Muscle layer of duodenum (tissue), 2 donors: ENCODE data around the gene LITAF.

Experiments used
- H3K27ac ChIP-seq: one replicate; pipeline ENCODE4 v1.7.0; 2013; ENCODE audit warnings: mild to moderate bottlenecking, low read length
- H3K27me3 ChIP-seq: one replicate; pipeline ENCODE4 v1.7.0; 2013; ENCODE audit warnings: low read depth, mild to moderate bottlenecking, control low read depth, low read length
- H3K36me3 ChIP-seq, 2 donors: one replicate each; pipeline ENCODE4 v1.7.0; 2013; ENCODE audit warnings: low read length in 2 of 2, control low read depth in 1 of 2, mild to moderate bottlenecking in 1 of 2; ENCODE audit not compliant: insufficient read depth in 2 of 2, control insufficient read depth in 1 of 2
- H3K4me1 ChIP-seq, 2 donors: one replicate each; pipeline ENCODE4 v1.7.0; 2013; ENCODE audit warnings: low read length in 2 of 2, mild to moderate bottlenecking in 2 of 2, control low read depth in 1 of 2, moderate library complexity in 1 of 2; ENCODE audit not compliant: insufficient read depth in 2 of 2, control insufficient read depth in 1 of 2
- H3K4me3 ChIP-seq, 2 donors: one replicate each; pipeline ENCODE4 v1.7.0; 2013; ENCODE audit warnings: low read length in 2 of 2, low read depth in 1 of 2, mild to moderate bottlenecking in 1 of 2
- H3K9me3 ChIP-seq, 2 donors: one replicate each; pipeline ENCODE4 v1.7.0; 2013; ENCODE audit warnings: low read length in 2 of 2, control low read depth in 1 of 2, mild to moderate bottlenecking in 1 of 2; ENCODE audit not compliant: control insufficient read depth in 1 of 2
- donor health status: healthy.

Gene LITAF

GRCh38 chr16:11542069-11542744, 44.5 kb downstream of the LITAF start:
- no peaks in the 10 kb centered on the region for H3K9me3 ChIP-seq
- peaks cover 0 to 4% of the 10 kb centered on the region in 2 donors for H3K36me3 ChIP-seq
- no peaks in the 10 kb centered on the region for H3K4me1 ChIP-seq
- H3K27me3 ChIP-seq = no peaks in the 10 kb centered on the region
- H3K27ac ChIP-seq = no peak overlapping the region
- H3K4me3 ChIP-seq = no peak overlapping the region

- H3K27ac ChIP-seq = no peak overlapping the region
- H3K4me1 ChIP-seq = no peaks in the 10 kb centered on the region
Measured at GRCh38 chr16:11539641-11540050, 47.1 kb downstream of the LITAF start.

DNA sequence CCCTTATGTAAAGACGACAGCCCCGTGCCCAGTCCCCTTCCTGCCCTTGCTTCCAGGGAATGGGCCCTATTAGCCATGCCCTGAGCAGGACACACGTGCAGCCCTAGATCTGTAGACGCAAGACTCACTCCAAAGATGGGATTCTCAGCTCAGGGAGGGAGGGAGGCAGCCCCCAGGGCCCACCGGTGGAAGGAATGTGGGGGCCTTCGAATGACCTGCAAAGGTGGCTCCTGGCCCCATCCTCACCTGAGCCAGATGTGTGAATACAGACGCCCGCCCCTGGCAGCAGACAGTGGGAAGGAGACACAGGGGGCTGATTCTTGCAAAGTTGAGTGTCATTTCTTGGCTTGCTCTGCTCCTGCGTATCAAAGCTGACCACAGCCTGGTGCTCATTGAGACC, 47.8 kb downstream of the LITAF start:
- Histone ChIP-seq H3K36me3 (no peaks in the 10 kb centered on the region), H3K4me3 (no peak overlapping the region), H3K27me3 (no peaks in the 10 kb centered on the region), H3K27ac (no peak overlapping the region), H3K4me1 (no peaks in the 10 kb centered on the region), H3K9me3 (no peaks in the 10 kb centered on the region)

More at GRCh38 chr16:11539641-11540050, 47.1 kb downstream of the LITAF start:
- no peaks in the 10 kb centered on the region for H3K36me3 ChIP-seq
- no peak overlapping the region for H3K4me3 ChIP-seq
- H3K27me3 ChIP-seq = no peaks in the 10 kb centered on the region
- no peaks in the 10 kb centered on the region for H3K9me3 ChIP-seq

DNA sequence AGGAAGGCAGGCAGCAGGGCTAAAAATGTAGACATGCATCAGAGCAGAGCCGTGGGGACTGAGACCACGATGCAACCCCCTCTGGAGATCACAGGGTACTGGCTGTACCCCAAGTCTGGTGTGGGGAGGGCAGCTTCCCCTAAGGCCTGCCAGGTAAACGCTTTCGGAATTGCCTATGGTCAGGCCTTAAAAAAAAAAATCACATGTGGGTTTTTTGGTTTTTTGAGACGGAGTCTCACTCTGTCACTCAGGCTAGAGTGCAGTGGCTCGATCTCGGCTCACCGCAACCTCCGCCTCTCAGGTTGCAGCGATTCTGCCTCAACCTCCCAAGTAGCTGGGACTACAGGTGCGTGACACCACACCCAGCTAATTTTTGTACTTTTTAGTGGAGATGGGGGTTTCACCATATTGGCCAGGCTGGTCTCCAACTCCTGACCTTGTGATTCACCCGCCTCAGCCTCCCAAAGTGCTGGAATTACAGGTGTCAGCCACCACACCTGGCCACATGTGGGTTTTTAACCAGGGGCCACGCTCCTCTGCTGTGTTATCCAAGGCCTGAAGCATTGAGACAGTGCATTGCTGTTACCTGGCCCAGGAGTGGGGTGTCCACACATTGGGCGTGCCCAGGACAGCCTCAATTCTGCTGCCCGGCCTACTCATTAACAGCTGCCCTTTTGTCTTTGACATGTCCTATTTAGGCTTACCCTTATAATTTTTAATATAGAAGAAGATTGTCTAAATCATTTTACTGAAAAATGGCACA, 50.4 kb downstream of the LITAF start:
- Histone ChIP-seq H3K9me3 (no peaks in the 10 kb centered on the region), H3K27ac (no peak overlapping the region), H3K4me3 (no peak overlapping the region), H3K36me3 (no peaks in the 10 kb centered on the region), H3K4me1 (no peaks in the 10 kb centered on the region), H3K27me3 (no peaks in the 10 kb centered on the region)

DNA sequence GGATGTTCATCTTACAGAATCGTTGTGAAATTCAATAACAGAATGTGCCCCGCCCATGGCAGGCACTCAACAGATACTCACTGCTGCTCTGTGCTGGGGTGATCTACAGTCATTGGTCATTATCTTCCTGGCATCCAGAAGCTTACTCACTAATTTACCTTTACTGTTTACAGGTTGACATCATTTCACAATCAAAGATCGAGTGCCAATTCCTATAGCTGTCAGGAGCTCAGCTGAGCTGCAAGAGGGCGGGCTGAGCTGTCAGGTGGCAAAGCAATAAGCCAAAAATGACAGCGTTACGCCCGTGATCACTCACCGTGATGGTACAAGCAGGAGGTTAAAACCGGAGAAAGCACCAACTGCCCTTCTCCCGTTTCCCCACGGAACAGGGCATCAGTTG, 51.2 kb downstream of the LITAF start:
- Histone ChIP-seq H3K4me3 (no peak overlapping the region), H3K4me1 (no peaks in the 10 kb centered on the region), H3K9me3 (no peaks in the 10 kb centered on the region), H3K36me3 (no peaks in the 10 kb centered on the region), H3K27me3 (no peaks in the 10 kb centered on the region), H3K27ac (no peak overlapping the region)

- H3K4me3 ChIP-seq = no peak overlapping the region
- no peaks in the 10 kb centered on the region for H3K27me3 ChIP-seq
- H3K36me3 ChIP-seq = no peaks in the 10 kb centered on the region
- H3K4me1 ChIP-seq = no peaks in the 10 kb centered on the region
- H3K27ac ChIP-seq = no peak overlapping the region
- H3K9me3 ChIP-seq = no peaks in the 10 kb centered on the region
Measured at GRCh38 chr16:11534262-11534661, 52.5 kb downstream of the LITAF start.

DNA sequence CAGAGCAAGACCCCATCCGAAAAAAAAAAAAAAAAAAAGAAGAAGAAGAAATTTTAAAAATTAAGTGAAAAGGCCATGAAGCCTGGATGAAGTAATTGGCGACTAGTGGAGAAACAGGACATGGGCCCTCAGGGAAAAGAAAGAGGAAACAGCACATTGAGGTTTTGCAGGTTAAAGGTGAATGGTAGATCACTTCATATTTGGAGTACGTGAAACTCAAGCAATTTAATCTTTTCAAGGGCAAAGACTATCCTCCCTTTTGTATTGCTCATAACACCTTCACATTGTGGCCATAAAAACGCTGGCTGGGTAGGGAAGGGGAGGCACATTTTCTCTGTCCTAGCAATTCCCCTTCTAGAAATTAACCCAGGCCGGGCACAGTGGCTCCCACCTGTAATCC, 53.1 kb downstream of the LITAF start:
- Histone ChIP-seq H3K4me3 (no peak overlapping the region), H3K9me3 (no peaks in the 10 kb centered on the region), H3K4me1 (no peaks in the 10 kb centered on the region), H3K27ac (no peak overlapping the region), H3K27me3 (no peaks in the 10 kb centered on the region), H3K36me3 (no peaks in the 10 kb centered on the region)

DNA sequence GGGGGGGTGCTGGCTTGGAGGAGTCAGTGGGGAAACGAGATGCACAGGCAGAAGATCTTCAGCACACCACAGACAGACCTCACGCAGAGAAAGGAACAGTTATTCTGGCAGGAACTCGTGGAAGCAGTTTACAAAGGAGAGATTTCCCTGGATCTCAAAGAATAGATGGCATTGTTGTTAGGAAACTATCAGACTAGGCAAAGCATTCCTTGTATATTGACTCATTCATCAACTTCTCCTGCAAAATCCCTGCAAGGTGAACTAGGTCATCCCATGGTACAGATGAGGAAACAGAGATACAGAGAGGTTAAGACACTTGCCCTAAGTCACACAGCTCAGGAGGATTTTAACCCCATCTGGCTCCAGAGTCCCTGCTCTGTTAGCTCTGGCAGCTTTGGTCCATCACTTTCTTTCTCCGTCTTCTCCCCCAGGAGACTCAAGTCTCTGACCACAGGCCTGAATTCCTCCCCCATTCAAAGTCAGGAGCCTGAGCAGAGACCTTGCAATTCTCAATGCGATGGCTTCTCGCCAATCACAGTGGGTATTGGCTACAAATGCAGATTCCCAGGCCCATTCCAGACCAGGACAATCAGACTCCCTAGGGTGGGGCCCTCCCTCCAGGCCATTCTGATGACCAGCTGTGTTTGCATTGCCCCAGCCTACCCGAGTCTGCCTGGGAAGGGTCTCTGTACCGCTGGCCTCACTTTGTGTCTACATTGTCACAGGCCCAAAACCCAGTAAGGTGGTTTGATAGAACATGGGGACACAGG, 56.4 kb downstream of the LITAF start:
- no peak overlapping the region for H3K27ac ChIP-seq

GRCh38 chr16:11529285-11529684, 57.4 kb downstream of the LITAF start:
- Histone ChIP-seq H3K27me3 (no peaks in the 10 kb centered on the region), H3K9me3 (no peaks in the 10 kb centered on the region), H3K4me3 (no peak overlapping the region), H3K27ac (no peak overlapping the region), H3K36me3 (no peaks in the 10 kb centered on the region), H3K4me1 (peaks cover 0 to 5% of the 10 kb centered on the region in 2 donors)

More for the DNA sequence above, 56.4 kb downstream of the LITAF start:
- Histone ChIP-seq H3K9me3 (no peaks in the 10 kb centered on the region), H3K36me3 (no peaks in the 10 kb centered on the region), H3K4me1 (peaks cover 0 to 5% of the 10 kb centered on the region in 2 donors), H3K4me3 (no peak overlapping the region), H3K27me3 (no peaks in the 10 kb centered on the region)

- no peaks in the 10 kb centered on the region for H3K9me3 ChIP-seq
- no peaks in the 10 kb centered on the region for H3K36me3 ChIP-seq
- no peaks in the 10 kb centered on the region for H3K27me3 ChIP-seq
- H3K27ac ChIP-seq = no peak overlapping the region
- H3K4me3 ChIP-seq = no peak overlapping the region
- H3K4me1 ChIP-seq = peaks cover 0 to 5% of the 10 kb centered on the region in 2 donors
Measured at GRCh38 chr16:11528053-11528452, 58.7 kb downstream of the LITAF start.

DNA sequence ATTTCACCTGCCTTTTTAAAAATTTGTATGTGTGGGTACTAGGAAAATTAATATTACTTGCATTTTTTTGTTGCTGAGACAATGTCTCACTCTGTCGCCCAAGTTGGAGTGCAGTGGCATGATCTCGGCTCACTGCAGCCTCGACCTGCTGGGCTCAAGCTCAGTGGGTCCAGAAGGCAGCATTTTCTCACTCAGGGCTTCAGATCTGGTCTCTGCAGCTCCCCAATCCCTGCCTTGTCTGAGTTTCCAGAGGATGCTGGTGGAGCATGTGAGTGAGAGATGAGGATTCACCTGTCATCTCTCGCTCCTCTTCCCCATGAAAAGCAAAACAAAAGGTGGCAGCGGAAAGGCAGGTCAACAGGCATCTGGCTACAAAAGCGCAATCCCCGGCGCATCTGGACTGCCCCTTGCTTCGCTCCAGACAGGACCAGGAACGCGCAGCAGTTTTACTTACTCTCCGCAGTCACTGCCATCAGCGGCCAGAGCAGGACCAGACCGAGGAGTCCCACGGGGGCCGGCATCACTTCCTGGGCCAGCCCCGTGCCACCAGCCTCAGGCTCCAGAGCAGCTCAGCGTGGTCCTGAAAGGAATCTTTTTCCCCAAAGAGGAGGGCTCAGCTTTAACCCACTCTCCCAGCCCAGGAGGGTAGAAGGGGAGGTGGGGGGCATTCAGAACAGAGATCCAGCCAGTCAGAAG, 59.9 kb downstream of the LITAF start:
- H3K36me3 ChIP-seq = no peaks in the 10 kb centered on the region
- no peak overlapping the region for H3K4me3 ChIP-seq
- H3K27ac ChIP-seq = no peak overlapping the region
- H3K27me3 ChIP-seq = no peaks in the 10 kb centered on the region
- peaks cover 0 to 5% of the 10 kb centered on the region in 2 donors for H3K4me1 ChIP-seq
- peaks cover 0 to 2% of the 10 kb centered on the region in 2 donors for H3K9me3 ChIP-seq
